Stimulated activated CD4-positive, alpha-beta T cell treated with anti-CD3 and anti-CD28 coated beads, TNF-alpha, amount 100 ng/mL, for 4 hours (primary cell): ENCODE measurements around the gene PRODH2.
"Not testable (repeated sequence)": the region's sequence is repeated elsewhere in the genome, so short reads cannot be mapped to it uniquely, and the experiment has no call there.

ENCODE experiments used
- DNase-seq, 3 experiments: peaks; one replicate each; pipeline ENCODE4 v3.0.0-alpha.2; 2020; ENCODE audit warnings: low read depth in 3 of 3

The PRODH2 gene

GRCh38 chr19:35796645-35797542 lies 15.8 kb downstream of the PRODH2 start:
- no peak for DNase-seq

- not testable (repeated sequence) for DNase-seq
Observed at GRCh38 chr19:35795564-35795963, 17.1 kb downstream of the PRODH2 start.

- no peak for DNase-seq
Observed at GRCh38 chr19:35793381-35794165, 19.1 kb downstream of the PRODH2 start.

GRCh38 chr19:35792888-35793287 lies 19.8 kb downstream of the PRODH2 start:
- DNase-seq = no peak

GRCh38 chr19:35792312-35792711 lies 20.3 kb downstream of the PRODH2 start:
- DNase-seq = no peak

- DNase-seq = no peak
Observed at GRCh38 chr19:35791814-35792279, 20.8 kb downstream of the PRODH2 start.

GRCh38 chr19:35790981-35791813 lies 21.4 kb downstream of the PRODH2 start:
- DNase-seq = no peak

GRCh38 chr19:35789978-35790944 lies 22.4 kb downstream of the PRODH2 start:
- DNase-seq = no peak

- DNase-seq = no peak
Observed at GRCh38 chr19:35789195-35789977, 23.3 kb downstream of the PRODH2 start.

- DNase-seq = no peak
Observed at GRCh38 chr19:35788205-35788960, 24.3 kb downstream of the PRODH2 start.

GRCh38 chr19:35787227-35787799 lies 25.3 kb downstream of the PRODH2 start:
- DNase-seq = no peak

GRCh38 chr19:35786299-35787160 lies 26.1 kb downstream of the PRODH2 start:
- no peak for DNase-seq

GRCh38 chr19:35785339-35785627 lies 27.4 kb downstream of the PRODH2 start:
- DNase-seq = no peak

- DNase-seq = no peak
Observed at GRCh38 chr19:35784503-35785338, 27.9 kb downstream of the PRODH2 start.

GRCh38 chr19:35783469-35784434 lies 28.9 kb downstream of the PRODH2 start:
- no peak for DNase-seq

GRCh38 chr19:35782589-35782988 lies 30.1 kb downstream of the PRODH2 start:
- DNase-seq = no peak
